ENCODE data around the gene UGGT2. TPM values are rescaled to one million over a fixed set of nuclear protein-coding genes. Genes with fewer than 3 reads are reported as not detected.

Gene UGGT2
- total and polyA plus RNA-seq, 2 of the 13 experiments (the other 11 are each of a cell fraction or from before 2014, with no cell fraction given): 13.2 to 27.1 TPM

GRCh38 chr13:95814495-95814894 lies 238.7 kb downstream of the UGGT2 start:
- H2AFZ ChIP-seq (ENCODE audit: low read length): no peak overlapping the region
- DNase-seq (ENCODE audit: low spot score) (peak; percentile 9), ATAC-seq (no peak), FAIRE-seq (no peak)
- no peak overlapping the region for H3K27ac ChIP-seq (ENCODE audit: extremely low read length, insufficient read depth, low read length)
- no peak overlapping the region for H3K9ac ChIP-seq (ENCODE audit: insufficient read depth, low read depth, low read length)
- POLR2A ChIA-PET: no interaction called here
- WGBS (ENCODE audit: low lambda C conversion rate): 97% methylated on average over 1 of the region's 1 CpG
- CTCF ChIA-PET (ENCODE audit: low intra/inter-chr PET ratio, low total read pairs): no interaction called here
- peaks cover 8% of the 10 kb centered on the region; the same call in 1 of the 2 replicates for H3K4me1 ChIP-seq (ENCODE audit: insufficient read depth, low read length)
- H3K36me3 ChIP-seq (replicated peaks in 1 of 2; ENCODE audit: control insufficient read depth in 1 of 2, insufficient read depth in 2 of 2, low read length in 2 of 2): 0 out of 5 replicates have a peak, but pooled peaks cover 2 to 12% of the 10 kb centered on the region in 2 experiments
- no peaks in the 10 kb centered on the region; the same call in 1 of the 2 replicates for H3K9me3 ChIP-seq (ENCODE audit: low read length)
- in situ Hi-C loops (cut with HindIII; ENCODE audit: extremely low pct_ligation_motif_present, low pct_unique_long_range_greater_than_20kb): no loop called here
- H4K20me1 ChIP-seq (ENCODE audit: insufficient read depth, low read length): no peaks in the 10 kb centered on the region
- no TSS peak for BruUV-seq (replicated peaks)
- H3K4me3 ChIP-seq (replicated peaks in 1 of 3; ENCODE audit: insufficient read depth in 1 of 3, low read depth in 2 of 3, low read length in 3 of 3): no peak overlapping the region
- no peak overlapping the region for H3K4me2 ChIP-seq (ENCODE audit: low read depth, low read length)
- no peaks in the 10 kb centered on the region for H3K27me3 ChIP-seq (ENCODE audit: control insufficient read depth in 1 of 2, insufficient read depth in 2 of 2, low read length in 2 of 2)
- no peaks in the 10 kb centered on the region for H3K79me2 ChIP-seq (ENCODE audit: insufficient read depth, low read length)
- intact Hi-C loops (cut with micrococcal nuclease; ENCODE audit: unreplicated experiment): no loop called here
- no peak for TF ChIP-seq ZNF337 (CRISPR knock-in tag; IDR thresholded peaks at IDR 0.05; ENCODE audit: borderline replicate concordance, low read depth)
- no peak for TF ChIP-seq ZFYVE20 (CRISPR knock-in tag; IDR thresholded peaks at IDR 0.05; ENCODE audit: borderline replicate concordance, low read depth)
- no peak for TF ChIP-seq GABPA (IDR thresholded peaks at IDR 0.05; ENCODE audit: low read depth, low read length)
- TF ChIP-seq GABPA (CRISPR knock-in tag; IDR thresholded peaks at IDR 0.05; ENCODE audit: low read depth): no peak
- no peak for TF ChIP-seq ARID4A (CRISPR knock-in tag; IDR thresholded peaks at IDR 0.05; ENCODE audit: borderline replicate concordance)
- TF ChIP-seq ZNF850 (CRISPR knock-in tag; conservative IDR thresholded peaks at IDR 0.05): no peak
- TF ChIP-seq ZNF34 (CRISPR knock-in tag; IDR thresholded peaks at IDR 0.05; ENCODE audit: borderline replicate concordance): no peak
- peak; percentile 29; the same call in 1 of the 2 replicates for TF ChIP-seq CEBPG (CRISPR knock-in tag; IDR thresholded peaks at IDR 0.05)
- no peak for TF ChIP-seq ZHX2 (IDR thresholded peaks at IDR 0.05; ENCODE audit: low read depth)
- no peak for TF ChIP-seq ZHX2 (CRISPR knock-in tag; IDR thresholded peaks at IDR 0.05; ENCODE audit: borderline replicate concordance)
- peak; percentile 29; the same call in 1 of the 2 replicates for TF ChIP-seq NCOR1 (IDR thresholded peaks at IDR 0.05; ENCODE audit: borderline replicate concordance, low read length)
- TF ChIP-seq BHLHE40 (IDR thresholded peaks at IDR 0.05; ENCODE audit: low read length): no peak
- no peak for TF ChIP-seq HBP1 (CRISPR knock-in tag; IDR thresholded peaks at IDR 0.05; ENCODE audit: low read depth)
- TF ChIP-seq HNF4A (CRISPR knock-in tag; IDR thresholded peaks at IDR 0.05): peak; percentile 51
